Chondrocyte (in vitro differentiated cells): ENCODE data around the gene SLC8A1. TPM values are rescaled to one million over a fixed set of nuclear protein-coding genes. Genes with fewer than 3 reads are reported as not detected.

ENCODE experiments used
- DNase-seq: peaks from one replicate; pipeline ENCODE4 v3.0.0; 2021; ENCODE audit warnings: mixed read lengths, low spot score
- H3K27ac Mint-ChIP-seq: one replicate; pipeline ENCODE4 v1.8.0; 2021; ENCODE audit warnings: mild to moderate bottlenecking, moderate library complexity, mixed read lengths; ENCODE audit not compliant: unreplicated experiment
- H3K27me3 Mint-ChIP-seq: 2 replicates; pipeline ENCODE4 v1.8.0; 2021; ENCODE audit warnings: low read depth, mixed read lengths
- H3K36me3 Mint-ChIP-seq: 2 replicates; pipeline ENCODE4 v1.8.0; 2021; ENCODE audit warnings: low read depth, mixed read lengths
- H3K4me1 Mint-ChIP-seq: 2 replicates; pipeline ENCODE4 v1.8.0; 2021; ENCODE audit warnings: low read depth, mild to moderate bottlenecking, mixed read lengths
- H3K4me3 Mint-ChIP-seq: one replicate; pipeline ENCODE4 v1.8.0; 2021; ENCODE audit warnings: mild to moderate bottlenecking, moderate library complexity, mixed read lengths; ENCODE audit not compliant: unreplicated experiment
- H3K9me3 Mint-ChIP-seq: 2 replicates; pipeline ENCODE4 v1.8.0; 2021; ENCODE audit warnings: low read depth, mixed read lengths
- CTCF ChIP-seq: fragments of 200-600 bp; sonication (generic); IDR thresholded peaks from 2 replicates; pipeline ENCODE4 v1.5.0; 2021; ENCODE audit warnings: antibody characterized with exemption, mild to moderate bottlenecking, moderate library complexity
- total RNA-seq: library from RNA; stranded (reverse); gene quantifications from 3 replicates; pipeline ENCODE4 v1.2.1, GENCODE V29; 2021

Gene SLC8A1
- total RNA-seq, 1 donor from 2014 or later, result 53.7 TPM

DNA sequence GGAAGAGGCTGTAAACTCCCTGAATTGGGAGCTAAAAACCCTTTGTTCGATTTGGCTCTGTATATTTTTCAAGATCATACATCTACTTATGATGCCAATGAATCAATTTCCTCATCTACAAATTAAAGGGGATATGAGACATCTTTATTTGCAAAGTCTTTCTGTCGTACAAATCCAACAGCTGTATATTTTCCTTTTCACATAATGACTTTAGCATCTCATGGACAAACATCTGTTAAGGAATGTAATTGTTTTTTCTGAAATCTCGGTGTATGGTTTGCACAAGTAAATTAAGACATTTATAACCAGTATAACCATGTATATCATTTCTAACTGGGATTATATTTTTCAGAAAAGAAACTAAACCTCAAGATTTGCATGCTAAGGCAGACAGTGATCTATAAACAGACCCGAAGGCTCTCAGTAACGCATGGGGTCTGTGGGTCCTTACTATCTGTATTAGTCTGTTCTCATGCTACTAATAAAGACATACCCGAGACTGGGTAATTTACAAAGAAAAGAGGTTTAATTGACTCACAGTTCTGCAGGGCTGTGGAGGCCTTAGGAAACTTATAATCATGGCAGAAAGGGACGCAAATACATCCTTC, 130.8 kb downstream of the SLC8A1 start:
- H3K4me3 Mint-ChIP-seq, result no peak overlapping the region
- H3K9me3 Mint-ChIP-seq, result no peaks in the 10 kb centered on the region
- peaks cover 41% of the 10 kb centered on the region for H3K4me1 Mint-ChIP-seq
- TF ChIP-seq CTCF, result no peak
- no peaks in the 10 kb centered on the region for H3K27me3 Mint-ChIP-seq
- H3K36me3 Mint-ChIP-seq, result no peaks in the 10 kb centered on the region
- DNase-seq, result no peak
- no peak overlapping the region for H3K27ac Mint-ChIP-seq

GRCh38 chr2:40318921-40319320, 133.0 kb downstream of the SLC8A1 start:
- Mint-ChIP-seq H3K4me1 (peaks cover 37% of the 10 kb centered on the region), H3K27ac (no peak overlapping the region), H3K36me3 (peaks cover 2% of the 10 kb centered on the region), H3K9me3 (peaks cover 4% of the 10 kb centered on the region), H3K4me3 (no peak overlapping the region), H3K27me3 (no peaks in the 10 kb centered on the region)
- no peak for DNase-seq
- TF ChIP-seq CTCF, result no peak

GRCh38 chr2:40317761-40318160, 134.1 kb downstream of the SLC8A1 start:
- H3K36me3 Mint-ChIP-seq, result peaks cover 2% of the 10 kb centered on the region
- H3K27ac Mint-ChIP-seq, result peak overlapping the region; percentile 72
- peaks cover 37% of the 10 kb centered on the region for H3K4me1 Mint-ChIP-seq
- peaks cover 4% of the 10 kb centered on the region for H3K9me3 Mint-ChIP-seq
- TF ChIP-seq CTCF, result no peak
- DNase-seq, result no peak
- no peak overlapping the region for H3K4me3 Mint-ChIP-seq
- H3K27me3 Mint-ChIP-seq, result no peaks in the 10 kb centered on the region

GRCh38 chr2:40317046-40317445, 134.8 kb downstream of the SLC8A1 start:
- H3K27ac Mint-ChIP-seq, result peak overlapping the region; percentile 80
- peaks cover 4% of the 10 kb centered on the region for H3K9me3 Mint-ChIP-seq
- no peak overlapping the region for H3K4me3 Mint-ChIP-seq
- peaks cover 2% of the 10 kb centered on the region for H3K36me3 Mint-ChIP-seq
- TF ChIP-seq CTCF, result no peak
- H3K4me1 Mint-ChIP-seq, result peaks cover 37% of the 10 kb centered on the region
- no peaks in the 10 kb centered on the region for H3K27me3 Mint-ChIP-seq
- no peak for DNase-seq

- peaks cover 2% of the 10 kb centered on the region for H3K36me3 Mint-ChIP-seq
These were observed 135.3 kb downstream of the SLC8A1 start for GRCh38 chr2:40316620-40317019.

More at GRCh38 chr2:40316620-40317019, 135.3 kb downstream of the SLC8A1 start:
- Mint-ChIP-seq H3K27me3 (no peaks in the 10 kb centered on the region), H3K9me3 (peaks cover 4% of the 10 kb centered on the region), H3K4me1 (peaks cover 37% of the 10 kb centered on the region), H3K27ac (peak overlapping the region; percentile 80), H3K4me3 (no peak overlapping the region)
- no peak for DNase-seq
- TF ChIP-seq CTCF, result no peak
